Measurements from ENCODE around the gene ADAMTS3. TPM values are rescaled to one million over a fixed set of nuclear protein-coding genes. Genes with fewer than 3 reads are reported as not detected.

The ADAMTS3 gene
- total RNA-seq, 1 donor from 2014 or later, result 2.7 TPM

GRCh38 chr4:72449705-72450104, 119.3 kb downstream of the ADAMTS3 start:
- no peaks in the 10 kb centered on the region for H3K4me1 ChIP-seq
- no peaks in the 10 kb centered on the region for H3K27me3 ChIP-seq
- TF ChIP-seq POLR2AphosphoS5 (IDR thresholded peaks at IDR 0.05; ENCODE audit: insufficient read depth in 1 of 2, low read depth in 1 of 2) (no peak), CTCF (IDR thresholded peaks at IDR 0.05) (no peak), POLR2A (IDR thresholded peaks at IDR 0.05) (no peak)
- intact Hi-C loops (cut with DNase I), result no loop called here
- no peak overlapping the region for H3K4me3 ChIP-seq
- no peaks in the 10 kb centered on the region for H3K36me3 ChIP-seq
- no peak overlapping the region for H3K27ac ChIP-seq
- DNase-seq (ENCODE audit: extremely low spot score in 2 of 2), result no peak
- no peaks in the 10 kb centered on the region for H3K9me3 ChIP-seq

DNA sequence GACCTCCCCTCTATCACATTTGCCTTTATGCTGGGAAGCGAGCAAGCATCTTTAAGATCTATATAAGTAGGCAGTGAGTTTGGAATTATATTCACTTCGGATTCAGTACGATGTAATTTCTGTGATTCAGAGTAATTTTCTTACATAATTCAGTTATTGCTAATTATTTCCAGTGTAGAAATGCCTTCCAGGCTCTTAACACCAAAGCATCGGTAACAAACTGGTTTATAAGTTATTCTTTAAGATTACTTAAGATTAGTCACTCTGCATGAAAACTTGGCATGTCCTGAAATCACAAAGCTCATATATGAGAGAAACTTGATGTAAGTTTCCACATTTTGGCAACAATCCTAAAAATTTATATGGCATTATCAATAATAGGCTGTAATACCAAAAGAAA, 120.8 kb downstream of the ADAMTS3 start:
- Histone ChIP-seq H3K4me3 (no peak overlapping the region), H3K4me1 (no peaks in the 10 kb centered on the region), H3K27ac (no peak overlapping the region), H3K9me3 (no peaks in the 10 kb centered on the region), H3K36me3 (no peaks in the 10 kb centered on the region), H3K27me3 (no peaks in the 10 kb centered on the region)
- intact Hi-C loops (cut with DNase I), result no loop called here
- DNase-seq (ENCODE audit: extremely low spot score in 2 of 2), result no peak
- TF ChIP-seq POLR2AphosphoS5 (IDR thresholded peaks at IDR 0.05; ENCODE audit: insufficient read depth in 1 of 2, low read depth in 1 of 2) (no peak), POLR2A (IDR thresholded peaks at IDR 0.05) (no peak), CTCF (IDR thresholded peaks at IDR 0.05) (no peak)

DNA sequence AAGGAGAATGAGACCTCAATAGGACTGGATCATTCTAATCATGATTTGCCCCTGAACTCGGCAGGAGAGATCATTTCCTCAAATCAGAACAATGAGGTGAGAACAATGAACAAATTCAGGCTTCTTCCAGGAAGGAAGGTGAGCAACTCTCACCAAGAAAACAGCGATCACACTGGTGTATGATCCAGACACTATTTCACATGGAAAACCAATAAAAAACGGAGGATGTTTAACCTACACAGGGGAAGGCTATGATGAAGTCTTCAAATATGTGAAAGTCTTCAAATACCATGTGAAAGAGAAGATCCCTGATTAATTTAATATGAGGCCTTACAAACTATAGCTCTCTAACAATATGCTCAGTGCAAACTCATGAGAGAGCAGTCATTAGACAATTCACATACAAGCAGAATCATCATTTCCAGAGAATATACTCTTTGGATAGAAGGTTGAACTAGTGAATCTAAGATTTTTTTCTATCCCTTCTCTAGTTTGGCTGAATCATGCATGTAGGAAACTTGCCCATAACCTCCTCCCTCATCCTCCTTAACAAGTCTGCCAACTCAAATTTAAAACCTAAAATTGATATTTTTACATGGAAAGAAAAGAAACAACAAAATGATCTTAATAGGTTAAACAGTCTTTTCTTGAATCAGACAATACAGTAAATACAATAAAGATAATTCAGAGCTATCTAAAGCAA, 122.5 kb downstream of the ADAMTS3 start:
- intact Hi-C loops (cut with DNase I), result no loop called here
- no peaks in the 10 kb centered on the region for H3K9me3 ChIP-seq
- no peaks in the 10 kb centered on the region for H3K4me1 ChIP-seq
- H3K27me3 ChIP-seq, result no peaks in the 10 kb centered on the region
- TF ChIP-seq CTCF (IDR thresholded peaks at IDR 0.05) (no peak), POLR2A (IDR thresholded peaks at IDR 0.05) (no peak), POLR2AphosphoS5 (IDR thresholded peaks at IDR 0.05; ENCODE audit: insufficient read depth in 1 of 2, low read depth in 1 of 2) (no peak)
- no peaks in the 10 kb centered on the region for H3K36me3 ChIP-seq
- DNase-seq (ENCODE audit: extremely low spot score in 2 of 2), result no peak
- H3K4me3 ChIP-seq, result no peak overlapping the region
- no peak overlapping the region for H3K27ac ChIP-seq

- Histone ChIP-seq H3K9me3 (no peaks in the 10 kb centered on the region), H3K27ac (no peak overlapping the region), H3K36me3 (no peaks in the 10 kb centered on the region), H3K4me1 (no peaks in the 10 kb centered on the region), H3K4me3 (no peak overlapping the region), H3K27me3 (no peaks in the 10 kb centered on the region)
- intact Hi-C loops (cut with DNase I), result no loop called here
- no peak for TF ChIP-seq POLR2AphosphoS5 (IDR thresholded peaks at IDR 0.05; ENCODE audit: insufficient read depth in 1 of 2, low read depth in 1 of 2)
- TF ChIP-seq CTCF (IDR thresholded peaks at IDR 0.05), result no peak
- no peak for TF ChIP-seq POLR2A (IDR thresholded peaks at IDR 0.05)
- DNase-seq (ENCODE audit: extremely low spot score in 2 of 2), result no peak
Measured at GRCh38 chr4:72444092-72444491, 124.9 kb downstream of the ADAMTS3 start.

DNA sequence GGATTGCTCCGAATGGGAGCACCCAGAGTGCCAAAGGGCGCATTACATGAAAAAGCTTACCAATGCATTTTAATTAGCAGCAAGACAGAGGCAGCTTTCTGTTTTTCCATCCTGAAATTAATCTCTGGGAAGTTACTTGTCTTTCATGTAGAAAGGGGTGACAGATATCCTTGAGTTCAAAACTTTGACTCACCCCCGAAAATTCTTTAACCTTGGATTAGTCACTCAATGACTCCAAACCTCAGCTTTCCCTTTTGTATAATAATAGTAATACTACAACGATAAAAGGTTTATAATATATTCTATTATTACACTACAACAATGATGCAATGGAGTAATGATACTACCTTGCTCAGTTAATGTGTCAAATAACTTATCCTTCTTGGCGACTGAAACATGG, 126.3 kb downstream of the ADAMTS3 start:
- no peaks in the 10 kb centered on the region for H3K36me3 ChIP-seq
- H3K27ac ChIP-seq, result no peak overlapping the region
- no peaks in the 10 kb centered on the region for H3K4me1 ChIP-seq
- no peak overlapping the region for H3K4me3 ChIP-seq
- DNase-seq (ENCODE audit: extremely low spot score in 2 of 2), result no peak
- TF ChIP-seq POLR2AphosphoS5 (IDR thresholded peaks at IDR 0.05; ENCODE audit: insufficient read depth in 1 of 2, low read depth in 1 of 2), result no peak
- TF ChIP-seq CTCF (IDR thresholded peaks at IDR 0.05), result no peak
- no peak for TF ChIP-seq POLR2A (IDR thresholded peaks at IDR 0.05)
- intact Hi-C loops (cut with DNase I), result no loop called here
- no peaks in the 10 kb centered on the region for H3K9me3 ChIP-seq
- no peaks in the 10 kb centered on the region for H3K27me3 ChIP-seq
